Measurements from ENCODE around the gene ATG5.

Gene ATG5

DNA sequence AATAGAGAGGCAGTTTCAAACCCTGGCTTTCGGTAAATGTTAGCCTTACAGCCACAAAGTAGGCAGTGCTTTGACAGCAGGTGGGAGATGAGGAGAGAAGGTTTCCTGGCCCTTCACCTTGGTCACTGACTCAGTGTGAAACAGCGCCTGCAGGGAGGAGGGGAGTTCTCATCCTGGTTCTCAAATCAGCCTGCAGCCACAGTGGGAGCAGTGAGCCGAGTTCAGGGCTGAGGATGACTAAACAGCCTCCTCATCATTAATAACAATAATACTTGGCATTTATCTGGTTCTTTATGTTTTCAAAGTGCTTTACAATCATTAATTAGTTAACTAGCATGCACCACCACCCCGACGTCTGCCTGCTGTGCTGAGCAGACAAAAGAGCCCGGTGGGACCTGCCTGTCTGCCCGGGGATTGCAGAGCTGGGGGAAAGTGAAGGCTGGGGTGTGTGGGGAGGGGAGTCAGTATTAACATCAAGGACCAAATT, 179.8 kb downstream of the ATG5 start:
- peak; percentile 70 for ATAC-seq

DNA sequence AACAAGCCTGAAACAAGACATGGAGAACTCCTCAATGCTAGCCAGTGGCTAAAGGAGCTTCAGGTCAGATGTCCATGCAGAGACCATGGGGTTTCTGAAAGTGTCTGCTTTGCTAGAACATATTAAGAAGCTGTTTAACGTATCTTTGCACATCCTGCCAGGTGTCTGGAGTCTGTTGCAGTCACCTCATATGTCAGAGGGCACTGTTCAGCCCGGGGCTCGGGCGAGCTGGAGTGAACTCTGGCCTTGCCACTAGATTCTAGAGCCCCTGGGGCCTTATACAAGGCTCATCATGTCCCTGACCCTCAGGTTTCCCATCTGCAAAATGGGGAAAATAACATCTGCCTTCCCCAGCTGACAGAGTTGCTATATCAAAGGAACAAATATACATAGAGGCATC, 180.4 kb downstream of the ATG5 start:
- TF ChIP-seq CSDC2 (CRISPR knock-in tag; IDR thresholded peaks at IDR 0.05): no peak
- TF ChIP-seq BACH2 (CRISPR knock-in tag; IDR thresholded peaks at IDR 0.05; ENCODE audit: borderline replicate concordance): no peak
- no peak for TF ChIP-seq ESRRG (CRISPR knock-in tag; IDR thresholded peaks at IDR 0.05)
- TF ChIP-seq OSR1 (CRISPR knock-in tag; IDR thresholded peaks at IDR 0.05): no peak
- no peak for TF ChIP-seq ZNF8 (CRISPR knock-in tag; IDR thresholded peaks at IDR 0.05)
- no peak for TF ChIP-seq RARB (CRISPR knock-in tag; IDR thresholded peaks at IDR 0.05)
- TF ChIP-seq, protein P1, sequence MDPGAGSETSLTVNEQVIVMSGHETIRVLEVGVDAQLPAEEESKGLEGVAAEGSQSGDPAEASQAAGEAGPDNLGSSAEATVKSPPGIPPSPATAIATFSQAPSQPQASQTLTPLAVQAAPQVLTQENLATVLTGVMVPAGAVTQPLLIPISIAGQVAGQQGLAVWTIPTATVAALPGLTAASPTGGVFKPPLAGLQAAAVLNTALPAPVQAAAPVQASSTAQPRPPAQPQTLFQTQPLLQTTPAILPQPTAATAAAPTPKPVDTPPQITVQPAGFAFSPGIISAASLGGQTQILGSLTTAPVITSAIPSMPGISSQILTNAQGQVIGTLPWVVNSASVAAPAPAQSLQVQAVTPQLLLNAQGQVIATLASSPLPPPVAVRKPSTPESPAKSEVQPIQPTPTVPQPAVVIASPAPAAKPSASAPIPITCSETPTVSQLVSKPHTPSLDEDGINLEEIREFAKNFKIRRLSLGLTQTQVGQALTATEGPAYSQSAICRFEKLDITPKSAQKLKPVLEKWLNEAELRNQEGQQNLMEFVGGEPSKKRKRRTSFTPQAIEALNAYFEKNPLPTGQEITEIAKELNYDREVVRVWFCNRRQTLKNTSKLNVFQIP (CRISPR knock-in tag; IDR thresholded peaks at IDR 0.05; ENCODE audit: borderline replicate concordance, low read depth): no peak
- no peak for TF ChIP-seq ZNF70 (CRISPR knock-in tag; IDR thresholded peaks at IDR 0.05)
- TF ChIP-seq, protein P2, sequence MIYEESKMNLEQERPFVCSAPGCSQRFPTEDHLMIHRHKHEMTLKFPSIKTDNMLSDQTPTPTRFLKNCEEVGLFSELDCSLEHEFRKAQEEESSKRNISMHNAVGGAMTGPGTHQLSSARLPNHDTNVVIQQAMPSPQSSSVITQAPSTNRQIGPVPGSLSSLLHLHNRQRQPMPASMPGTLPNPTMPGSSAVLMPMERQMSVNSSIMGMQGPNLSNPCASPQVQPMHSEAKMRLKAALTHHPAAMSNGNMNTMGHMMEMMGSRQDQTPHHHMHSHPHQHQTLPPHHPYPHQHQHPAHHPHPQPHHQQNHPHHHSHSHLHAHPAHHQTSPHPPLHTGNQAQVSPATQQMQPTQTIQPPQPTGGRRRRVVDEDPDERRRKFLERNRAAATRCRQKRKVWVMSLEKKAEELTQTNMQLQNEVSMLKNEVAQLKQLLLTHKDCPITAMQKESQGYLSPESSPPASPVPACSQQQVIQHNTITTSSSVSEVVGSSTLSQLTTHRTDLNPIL (CRISPR knock-in tag; IDR thresholded peaks at IDR 0.05; ENCODE audit: low read depth): no peak
- TF ChIP-seq SNAI2 (CRISPR knock-in tag; IDR thresholded peaks at IDR 0.05): no peak
- no peak for TF ChIP-seq ZNF565 (CRISPR knock-in tag; conservative IDR thresholded peaks at IDR 0.05; ENCODE audit: low read depth)
- TF ChIP-seq TOX (CRISPR knock-in tag; IDR thresholded peaks at IDR 0.05; ENCODE audit: borderline replicate concordance): no peak
- no peak for TF ChIP-seq PPARA (CRISPR knock-in tag; IDR thresholded peaks at IDR 0.05; ENCODE audit: borderline replicate concordance)
- TF ChIP-seq ZFP30 (CRISPR knock-in tag; IDR thresholded peaks at IDR 0.05): no peak
- TF ChIP-seq, protein P3, sequence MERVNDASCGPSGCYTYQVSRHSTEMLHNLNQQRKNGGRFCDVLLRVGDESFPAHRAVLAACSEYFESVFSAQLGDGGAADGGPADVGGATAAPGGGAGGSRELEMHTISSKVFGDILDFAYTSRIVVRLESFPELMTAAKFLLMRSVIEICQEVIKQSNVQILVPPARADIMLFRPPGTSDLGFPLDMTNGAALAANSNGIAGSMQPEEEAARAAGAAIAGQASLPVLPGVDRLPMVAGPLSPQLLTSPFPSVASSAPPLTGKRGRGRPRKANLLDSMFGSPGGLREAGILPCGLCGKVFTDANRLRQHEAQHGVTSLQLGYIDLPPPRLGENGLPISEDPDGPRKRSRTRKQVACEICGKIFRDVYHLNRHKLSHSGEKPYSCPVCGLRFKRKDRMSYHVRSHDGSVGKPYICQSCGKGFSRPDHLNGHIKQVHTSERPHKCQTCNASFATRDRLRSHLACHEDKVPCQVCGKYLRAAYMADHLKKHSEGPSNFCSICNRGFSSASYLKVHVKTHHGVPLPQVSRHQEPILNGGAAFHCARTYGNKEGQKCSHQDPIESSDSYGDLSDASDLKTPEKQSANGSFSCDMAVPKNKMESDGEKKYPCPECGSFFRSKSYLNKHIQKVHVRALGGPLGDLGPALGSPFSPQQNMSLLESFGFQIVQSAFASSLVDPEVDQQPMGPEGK (CRISPR knock-in tag; IDR thresholded peaks at IDR 0.05; ENCODE audit: borderline replicate concordance): no peak
- TF ChIP-seq ZFP3 (CRISPR knock-in tag; IDR thresholded peaks at IDR 0.05): no peak
- no peak for TF ChIP-seq TCF4 (CRISPR knock-in tag; IDR thresholded peaks at IDR 0.05; ENCODE audit: borderline replicate concordance)
- TF ChIP-seq GLIS3 (CRISPR knock-in tag; IDR thresholded peaks at IDR 0.05): no peak
- TF ChIP-seq, protein P4, sequence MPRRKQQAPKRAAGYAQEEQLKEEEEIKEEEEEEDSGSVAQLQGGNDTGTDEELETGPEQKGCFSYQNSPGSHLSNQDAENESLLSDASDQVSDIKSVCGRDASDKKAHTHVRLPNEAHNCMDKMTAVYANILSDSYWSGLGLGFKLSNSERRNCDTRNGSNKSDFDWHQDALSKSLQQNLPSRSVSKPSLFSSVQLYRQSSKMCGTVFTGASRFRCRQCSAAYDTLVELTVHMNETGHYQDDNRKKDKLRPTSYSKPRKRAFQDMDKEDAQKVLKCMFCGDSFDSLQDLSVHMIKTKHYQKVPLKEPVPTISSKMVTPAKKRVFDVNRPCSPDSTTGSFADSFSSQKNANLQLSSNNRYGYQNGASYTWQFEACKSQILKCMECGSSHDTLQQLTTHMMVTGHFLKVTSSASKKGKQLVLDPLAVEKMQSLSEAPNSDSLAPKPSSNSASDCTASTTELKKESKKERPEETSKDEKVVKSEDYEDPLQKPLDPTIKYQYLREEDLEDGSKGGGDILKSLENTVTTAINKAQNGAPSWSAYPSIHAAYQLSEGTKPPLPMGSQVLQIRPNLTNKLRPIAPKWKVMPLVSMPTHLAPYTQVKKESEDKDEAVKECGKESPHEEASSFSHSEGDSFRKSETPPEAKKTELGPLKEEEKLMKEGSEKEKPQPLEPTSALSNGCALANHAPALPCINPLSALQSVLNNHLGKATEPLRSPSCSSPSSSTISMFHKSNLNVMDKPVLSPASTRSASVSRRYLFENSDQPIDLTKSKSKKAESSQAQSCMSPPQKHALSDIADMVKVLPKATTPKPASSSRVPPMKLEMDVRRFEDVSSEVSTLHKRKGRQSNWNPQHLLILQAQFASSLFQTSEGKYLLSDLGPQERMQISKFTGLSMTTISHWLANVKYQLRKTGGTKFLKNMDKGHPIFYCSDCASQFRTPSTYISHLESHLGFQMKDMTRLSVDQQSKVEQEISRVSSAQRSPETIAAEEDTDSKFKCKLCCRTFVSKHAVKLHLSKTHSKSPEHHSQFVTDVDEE (CRISPR knock-in tag; IDR thresholded peaks at IDR 0.05): no peak
- ATAC-seq: no peak

More for the DNA sequence above, 179.8 kb downstream of the ATG5 start:
- TF ChIP-seq ZNF565 (CRISPR knock-in tag; conservative IDR thresholded peaks at IDR 0.05; ENCODE audit: low read depth) (no peak), SNAI2 (CRISPR knock-in tag; IDR thresholded peaks at IDR 0.05) (no peak), ZNF8 (CRISPR knock-in tag; IDR thresholded peaks at IDR 0.05) (no peak), GLIS3 (CRISPR knock-in tag; IDR thresholded peaks at IDR 0.05) (no peak), CSDC2 (CRISPR knock-in tag; IDR thresholded peaks at IDR 0.05) (no peak), TCF4 (CRISPR knock-in tag; IDR thresholded peaks at IDR 0.05; ENCODE audit: borderline replicate concordance) (no peak), ZC3H10 (CRISPR knock-in tag; IDR thresholded peaks at IDR 0.05) (no peak), ZNF70 (CRISPR knock-in tag; IDR thresholded peaks at IDR 0.05) (no peak), TOX (CRISPR knock-in tag; IDR thresholded peaks at IDR 0.05; ENCODE audit: borderline replicate concordance) (no peak)
- TF ChIP-seq, protein P4 (CRISPR knock-in tag; IDR thresholded peaks at IDR 0.05): no peak
- TF ChIP-seq, protein P1 (CRISPR knock-in tag; IDR thresholded peaks at IDR 0.05; ENCODE audit: borderline replicate concordance, low read depth): no peak
- TF ChIP-seq, protein P2 (CRISPR knock-in tag; IDR thresholded peaks at IDR 0.05; ENCODE audit: low read depth): no peak

All from SK-N-SH treated with all-trans-retinoic acid at 6 μM for 48 hours (cell line).